ENCODE measurements around the gene MPDZ.

DNA sequence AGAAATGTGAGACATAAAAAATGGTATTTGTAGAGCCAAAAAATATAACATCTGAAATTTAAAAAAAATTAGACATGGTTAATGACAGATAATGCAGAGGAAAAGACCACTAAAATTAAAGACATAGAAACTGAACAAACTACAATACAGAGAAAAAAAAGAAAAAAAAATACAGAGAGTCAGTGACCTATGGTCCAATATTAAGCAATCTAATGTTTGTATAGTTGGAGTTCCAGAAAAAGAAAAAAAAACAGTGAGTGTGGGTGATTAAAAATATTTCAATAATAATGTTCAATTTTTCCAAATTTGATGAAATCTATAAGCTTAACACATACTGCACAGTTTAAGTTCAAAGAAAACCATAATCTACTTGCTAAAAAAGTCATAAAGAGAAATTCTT lies 207.6 kb downstream of the MPDZ start:
- TF ChIP-seq POLR2A (IDR thresholded peaks at IDR 0.05; ENCODE audit: low read depth, low read length) = no peak
- no peak for TF ChIP-seq TAF1 (IDR thresholded peaks at IDR 0.05; ENCODE audit: borderline replicate concordance, low read depth, low read length)
